ENCODE measurements around the gene POLDIP3.
A peak's percentile ranks its signal among the peaks of the same experiment; 100 is the strongest.

The POLDIP3 gene, protein sequence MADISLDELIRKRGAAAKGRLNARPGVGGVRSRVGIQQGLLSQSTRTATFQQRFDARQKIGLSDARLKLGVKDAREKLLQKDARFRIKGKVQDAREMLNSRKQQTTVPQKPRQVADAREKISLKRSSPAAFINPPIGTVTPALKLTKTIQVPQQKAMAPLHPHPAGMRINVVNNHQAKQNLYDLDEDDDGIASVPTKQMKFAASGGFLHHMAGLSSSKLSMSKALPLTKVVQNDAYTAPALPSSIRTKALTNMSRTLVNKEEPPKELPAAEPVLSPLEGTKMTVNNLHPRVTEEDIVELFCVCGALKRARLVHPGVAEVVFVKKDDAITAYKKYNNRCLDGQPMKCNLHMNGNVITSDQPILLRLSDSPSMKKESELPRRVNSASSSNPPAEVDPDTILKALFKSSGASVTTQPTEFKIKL

DNA sequence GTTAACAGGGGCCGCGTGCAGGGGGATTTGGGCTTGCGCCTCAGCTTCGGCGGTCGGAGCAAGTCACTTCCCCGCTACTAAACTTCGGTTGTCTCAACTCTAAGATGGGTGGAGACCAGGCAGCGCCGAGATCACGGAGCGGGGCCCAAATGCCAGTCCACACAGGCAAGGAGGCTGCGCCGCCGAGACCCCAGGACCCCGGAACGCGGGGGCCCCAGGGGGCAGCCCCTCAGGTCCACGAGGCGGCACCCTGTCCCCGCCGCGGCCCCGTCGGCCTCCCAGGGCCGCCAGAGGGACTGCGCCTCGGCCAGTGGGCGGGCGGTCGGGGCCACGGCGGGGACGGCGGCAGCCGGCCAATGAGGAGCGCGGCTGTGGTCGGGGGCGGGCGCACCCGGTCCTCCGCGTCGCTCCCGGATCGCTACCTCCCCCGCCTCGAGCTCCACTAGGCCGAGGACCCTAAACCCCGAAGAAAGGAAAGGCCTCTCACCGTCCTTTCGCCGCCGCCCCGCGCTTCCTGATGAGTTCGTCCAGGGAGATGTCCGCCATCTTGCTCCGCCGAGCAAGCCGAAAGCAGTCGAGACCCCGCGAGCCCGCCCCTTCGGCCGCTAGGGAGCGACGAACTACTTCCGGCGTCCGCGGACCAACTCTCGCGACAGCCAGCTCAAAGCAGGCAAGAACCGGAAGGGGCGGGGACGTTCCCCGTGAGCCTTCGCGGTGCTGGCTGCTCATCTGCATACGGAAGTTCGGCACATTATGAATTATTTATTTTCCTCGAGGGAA, at the start of gene POLDIP3:
Gene POLDIP3, minus strand, starts transcription at position 572 of the 780 bp plus-strand sequence. Its CDS starts 26 bp downstream, at position 546.
- DNase-seq (ENCODE audit: low read depth) = peak; percentile 97

DNA sequence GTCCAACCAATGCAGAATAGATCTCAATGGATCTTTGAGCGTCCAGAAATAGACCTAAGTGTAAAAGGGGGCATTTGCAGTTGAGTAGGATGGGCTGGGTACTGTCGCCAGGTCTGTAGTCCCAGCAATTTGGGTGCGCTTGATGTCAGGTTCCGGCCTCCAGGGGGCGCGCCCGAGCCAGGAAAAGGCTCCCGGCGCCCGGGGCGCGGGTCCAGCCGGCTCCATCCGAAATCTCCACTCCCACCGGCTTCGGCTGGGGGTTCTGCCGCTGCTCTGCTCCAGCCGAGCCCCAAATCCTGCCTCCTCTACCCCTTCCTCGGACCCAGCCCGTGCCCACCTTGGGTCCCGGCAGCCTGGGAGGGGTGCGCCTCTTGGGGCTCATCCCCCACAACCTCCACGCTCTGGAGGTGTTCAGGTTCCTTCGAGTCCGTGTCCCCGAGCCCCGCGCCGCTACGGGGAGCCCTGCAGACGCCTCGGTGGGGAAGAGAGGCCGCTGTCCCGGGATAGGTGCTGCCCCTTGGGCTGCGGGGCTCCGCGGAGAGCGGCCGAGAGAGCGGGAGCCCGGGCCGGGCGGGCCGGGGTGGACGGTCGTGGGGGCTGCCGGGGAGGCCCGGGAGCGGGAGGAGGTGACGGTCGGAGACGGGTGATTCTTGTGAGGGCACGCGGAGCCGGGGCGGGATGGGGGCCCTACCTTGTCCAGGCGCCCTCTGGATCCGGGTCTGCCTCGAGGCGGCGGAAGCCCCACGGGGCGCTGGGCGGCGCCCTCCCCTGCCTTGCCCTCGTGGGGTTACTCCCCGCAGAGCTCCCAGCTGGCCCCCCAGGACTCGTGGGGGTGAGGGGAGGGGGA, 47.5 kb upstream of the POLDIP3 start:
- peak; percentile 61 for DNase-seq (ENCODE audit: low read depth)

- no peak for DNase-seq (ENCODE audit: low read depth)
Measured at GRCh38 chr22:42656578-42656977, 41.9 kb upstream of the POLDIP3 start.

- no peak for DNase-seq (ENCODE audit: low read depth)
Measured at GRCh38 chr22:42655693-42656092, 41.0 kb upstream of the POLDIP3 start.

DNA sequence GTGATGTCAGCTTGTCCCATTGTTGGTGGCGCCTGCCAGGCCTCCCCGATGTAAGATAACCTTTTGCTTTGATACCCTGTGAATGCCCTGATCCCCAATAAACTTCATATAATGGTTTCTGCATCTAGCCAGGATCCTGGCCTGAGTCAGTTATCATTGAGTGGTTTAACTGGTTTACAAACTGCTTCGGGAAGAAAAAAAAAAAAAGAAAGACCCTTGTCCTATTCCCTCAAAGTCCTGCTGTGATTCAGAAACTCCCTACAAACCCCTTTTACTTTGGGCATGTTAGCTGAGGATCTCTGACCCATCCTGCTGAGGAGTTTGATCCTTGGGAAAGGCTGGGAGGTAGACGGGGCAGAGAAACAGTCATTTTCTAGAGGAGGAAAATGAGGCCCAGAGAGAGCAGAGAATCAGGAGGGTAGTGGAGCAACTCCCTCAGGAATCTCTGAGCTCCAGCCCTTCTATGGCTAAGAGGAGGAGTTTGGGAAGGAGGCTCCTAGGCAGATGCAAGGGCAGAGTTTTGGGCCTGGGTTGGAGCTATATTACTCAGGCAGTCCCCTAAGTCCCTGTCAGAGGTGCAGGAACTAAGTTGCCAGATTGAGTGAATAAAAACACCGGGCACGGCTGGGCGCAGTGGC, 39.9 kb upstream of the POLDIP3 start:
- DNase-seq (ENCODE audit: low read depth) = no peak

DNA sequence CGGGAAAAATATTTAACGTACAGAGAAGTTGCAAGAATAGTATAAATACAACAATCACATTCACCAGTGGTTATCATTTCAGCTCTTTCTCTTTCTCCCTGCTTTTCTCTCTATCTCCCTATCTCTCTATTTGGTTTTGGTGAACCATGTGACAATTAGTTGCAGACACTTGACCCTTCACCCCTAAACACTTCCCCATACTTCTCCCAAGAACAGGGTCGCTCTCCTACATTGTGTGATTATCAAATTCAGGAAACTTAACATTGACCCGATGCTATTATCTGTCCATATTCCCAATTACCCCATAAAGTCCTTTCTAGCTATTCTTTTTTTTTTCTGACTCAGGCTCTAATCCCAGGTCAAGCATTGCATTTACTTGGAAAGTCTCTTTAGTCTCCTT, 39.3 kb upstream of the POLDIP3 start:
- DNase-seq (ENCODE audit: low read depth) = no peak

- no peak for DNase-seq (ENCODE audit: low read depth)
Measured at GRCh38 chr22:42651134-42651533, 36.5 kb upstream of the POLDIP3 start.

DNA sequence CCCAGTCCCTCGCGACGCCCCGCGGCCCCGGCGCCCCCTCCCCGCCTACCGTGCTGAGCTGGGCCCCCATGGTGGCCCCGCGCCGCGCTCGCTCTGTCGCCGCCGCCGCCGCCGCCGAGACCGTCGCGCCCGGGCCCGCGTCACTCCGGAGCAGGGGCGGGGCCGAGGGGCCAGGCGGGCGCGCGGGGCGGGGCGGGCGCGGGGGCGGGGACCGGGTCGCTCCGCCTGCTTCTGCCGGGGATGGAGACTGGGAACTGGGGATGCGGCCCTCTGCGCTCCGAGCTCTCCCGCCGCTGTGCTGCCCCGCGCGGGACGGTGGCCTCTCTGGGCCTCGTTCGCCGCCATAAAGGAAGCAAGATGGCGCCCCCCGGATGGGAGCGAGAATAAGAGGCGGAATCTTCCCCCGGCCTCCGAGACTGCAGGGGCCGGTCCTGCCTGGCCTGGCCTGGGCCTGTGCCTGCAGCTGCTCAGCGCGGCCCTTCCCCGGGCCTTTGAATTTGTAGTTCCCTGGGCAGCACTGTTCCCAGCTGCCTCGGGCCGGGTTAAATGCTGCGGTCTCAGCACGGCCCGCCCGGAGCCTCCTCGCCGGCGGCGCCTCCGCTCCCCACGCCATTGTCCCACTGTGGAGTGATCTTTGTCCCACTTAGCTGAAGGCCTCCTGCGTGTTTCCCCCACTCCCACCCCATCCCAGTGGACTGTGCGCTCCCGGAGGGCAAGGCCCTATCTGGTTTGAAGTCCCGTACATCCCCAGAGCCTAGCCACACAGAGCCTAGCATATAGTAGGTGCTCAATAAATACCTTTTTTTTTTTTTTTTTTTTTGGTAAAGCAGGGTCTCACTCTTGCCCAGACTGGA, 34.8 kb upstream of the POLDIP3 start, which contains the start of gene CYB5R3:
Gene CYB5R3, minus strand, starts transcription at position 147 of the 854 bp plus-strand sequence. Its CDS starts 77 bp downstream, at position 70.
- DNase-seq (ENCODE audit: low read depth) = peak; percentile 49

DNA sequence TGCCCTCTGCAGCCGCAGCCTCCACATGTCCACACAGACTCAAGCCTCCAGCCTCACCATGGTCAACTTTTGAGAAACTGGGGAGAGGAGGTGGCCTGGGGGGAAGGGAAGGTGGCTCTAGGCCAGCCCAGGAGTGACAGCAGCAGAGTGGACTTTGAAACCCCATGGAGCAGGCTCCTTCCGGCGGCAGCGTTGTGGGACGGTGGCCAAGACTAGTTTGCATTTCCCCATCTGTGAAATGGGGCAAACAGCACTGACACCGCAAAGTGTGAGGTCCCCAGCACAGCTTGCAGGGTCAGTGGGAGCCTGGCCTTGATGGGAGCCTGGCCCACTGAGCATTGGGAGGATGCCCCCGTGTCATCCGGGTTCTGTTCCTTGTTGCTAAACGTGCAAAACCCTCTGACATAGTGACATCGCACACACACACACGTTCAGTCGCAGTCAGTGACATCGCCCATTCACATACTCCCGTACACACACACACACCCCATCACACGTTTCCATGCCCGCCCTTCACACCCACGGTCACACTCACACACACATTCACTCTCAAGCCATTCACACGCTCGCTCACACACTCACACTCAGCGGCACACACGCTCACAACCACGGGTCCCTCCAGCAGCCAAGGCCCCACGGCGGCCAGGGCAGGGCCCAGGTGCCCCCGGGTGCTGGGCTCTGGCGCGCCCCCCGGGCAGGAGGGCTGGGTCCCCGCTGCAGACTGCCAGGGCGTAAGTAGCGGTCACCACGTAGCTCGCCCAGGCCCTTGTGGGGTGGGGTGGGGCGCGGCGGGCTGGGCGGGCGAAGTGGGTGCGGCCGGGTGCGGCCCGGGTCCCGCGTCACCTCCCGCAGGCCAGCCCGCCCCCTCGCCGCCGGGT, 33.9 kb upstream of the POLDIP3 start:
- DNase-seq (ENCODE audit: low read depth) = peak; percentile 12

- DNase-seq (ENCODE audit: low read depth) = no peak
Measured at GRCh38 chr22:42648017-42648367, 33.3 kb upstream of the POLDIP3 start.

DNA sequence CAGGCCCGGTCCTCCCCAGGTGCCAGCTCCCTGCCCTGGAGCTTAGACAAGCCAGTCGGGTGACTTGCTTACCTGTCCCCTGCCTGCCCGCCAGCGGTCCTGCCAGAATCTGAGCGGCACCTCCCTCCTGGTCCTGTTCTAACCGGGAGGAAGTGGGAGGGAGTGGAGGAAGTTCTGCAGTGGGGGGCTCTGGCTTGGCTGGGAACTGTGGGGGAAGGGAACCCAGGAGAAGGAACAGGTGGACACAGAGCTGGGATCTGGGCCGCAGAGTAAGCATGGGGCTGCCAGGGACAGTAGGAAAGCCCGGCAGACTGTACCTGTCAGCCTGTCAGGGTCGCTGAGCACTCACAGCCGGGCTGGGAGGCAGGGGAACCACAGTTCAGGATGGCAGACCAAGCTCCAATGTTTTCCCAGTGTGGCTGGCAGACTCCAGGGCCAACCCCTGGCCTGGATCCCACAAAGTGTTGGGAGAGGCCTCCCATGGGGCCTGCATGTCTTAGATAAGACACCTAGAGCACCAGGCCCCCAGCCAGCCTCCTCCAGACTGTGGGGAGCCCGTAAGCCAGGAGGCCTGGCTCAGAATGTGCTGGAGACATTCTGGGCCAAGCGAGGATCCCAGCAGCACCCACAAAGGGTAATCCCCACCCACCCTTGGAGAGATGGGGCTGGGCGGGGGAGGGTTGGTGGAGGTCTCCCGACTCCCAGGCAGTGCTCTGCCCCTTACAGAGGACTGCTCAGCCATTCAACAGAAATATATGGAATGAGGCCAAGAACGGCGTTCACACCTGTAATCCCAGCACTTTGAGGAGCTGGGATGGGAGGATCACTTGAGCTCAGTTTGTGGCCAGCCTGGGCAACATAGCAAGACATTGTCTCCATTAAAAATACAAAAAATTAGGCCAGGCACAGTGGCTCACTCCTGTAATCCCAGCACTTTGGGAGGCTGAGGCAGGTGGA, 32.2 kb upstream of the POLDIP3 start:
- no peak for DNase-seq (ENCODE audit: low read depth)

DNA sequence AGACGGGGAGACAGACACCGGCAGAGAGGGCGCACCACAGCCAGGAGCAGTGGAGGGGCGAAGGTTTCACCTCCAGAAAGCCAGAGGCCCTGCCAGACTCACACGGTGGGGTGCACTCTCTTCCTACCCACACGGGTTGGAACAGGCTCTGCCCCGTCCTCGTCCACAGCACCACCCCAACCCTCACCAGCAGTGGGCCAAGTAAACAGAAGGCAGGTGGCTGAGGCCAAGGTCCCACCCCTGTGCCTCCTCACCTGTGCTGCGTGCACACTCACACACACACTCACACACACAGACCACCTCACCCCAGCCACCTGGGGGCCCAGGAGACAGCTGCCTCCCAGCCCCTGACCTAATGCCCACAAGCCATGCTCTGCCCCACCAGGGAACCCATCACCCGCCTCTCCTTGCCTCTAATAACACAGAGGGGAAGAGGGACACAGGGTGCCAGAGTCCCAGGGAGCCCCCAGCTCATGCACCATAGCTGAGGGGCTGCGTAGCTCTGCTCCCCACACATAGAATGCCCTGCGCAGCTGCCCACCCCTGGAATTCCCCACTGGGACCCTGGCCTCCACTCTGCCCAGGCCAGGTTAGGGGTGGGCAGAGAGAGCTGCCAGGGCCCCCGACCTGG, 31.4 kb upstream of the POLDIP3 start:
- DNase-seq (ENCODE audit: low read depth) = no peak

- no peak for DNase-seq (ENCODE audit: low read depth)
Measured at GRCh38 chr22:42645341-42645937, 30.8 kb upstream of the POLDIP3 start.

GRCh38 chr22:42644422-42645340, 30.0 kb upstream of the POLDIP3 start:
- no peak for DNase-seq (ENCODE audit: low read depth)

GRCh38 chr22:42643634-42644421, 29.1 kb upstream of the POLDIP3 start:
- no peak for DNase-seq (ENCODE audit: low read depth)
